PC-9 (cell line): Measurements from ENCODE around the gene LINGO3. TPM values are rescaled to one million over a fixed set of nuclear protein-coding genes. Genes with fewer than 3 reads are reported as not detected.
A peak's percentile ranks its signal among the peaks of the same experiment; 100 is the strongest.

Experiments used
- BruUV-seq: library from RNA; stranded (reverse); fragments of 400-500 nt; replicated peaks from 2 replicates; lab custom pipeline; 2021; lab: Mats Ljungman, UMichigan
- CTCF ChIA-PET: fragments of 300-600 bp; sonication (Branson Sonifier 250); formaldehyde crosslinking; loops from one replicate; lab custom pipeline; 2022; ENCODE audit warnings: antibody characterized with exemption; lab: Charles Lee
- POLR2A ChIA-PET: fragments of 300-600 bp; sonication (Branson Sonifier 250); formaldehyde crosslinking; loops from one replicate; lab custom pipeline; 2022; ENCODE audit warnings: antibody characterized with exemption; ENCODE audit not compliant: unreplicated experiment; lab: Charles Lee
- DNase-seq, 2 experiments: peaks; one replicate each; pipeline versions ENCODE4 v3.0.0 to v3.0.0-alpha.2; 2015 to 2022; ENCODE audit warnings: mixed read lengths in 1 of 2
- H2AFZ ChIP-seq: fragments of 200-600 bp; sonication (generic); 2 replicates; pipeline ENCODE4 v1.8.1; 2017; ENCODE audit warnings: antibody characterized with exemption
- H3F3A ChIP-seq: fragments of 200-600 bp; sonication (generic); 2 replicates; pipeline ENCODE4 v1.8.1; 2017; ENCODE audit warnings: antibody characterized with exemption, mild to moderate bottlenecking, low read depth; ENCODE audit not compliant: insufficient read depth
- H3K27ac ChIP-seq: fragments of 200-600 bp; sonication (generic); 2 replicates; pipeline ENCODE4 v1.6.1; 2016; ENCODE audit warnings: mixed run types
- H3K27me3 ChIP-seq: fragments of 200-600 bp; sonication (generic); 2 replicates; pipeline ENCODE4 v1.6.1; 2016; ENCODE audit warnings: low read depth, mixed run types; ENCODE audit not compliant: insufficient read depth
- H3K36me3 ChIP-seq: fragments of 200-600 bp; sonication (generic); 2 replicates; pipeline ENCODE4 v1.6.1; 2016; ENCODE audit warnings: low read depth, mixed run types
- H3K4me1 ChIP-seq: fragments of 200-600 bp; sonication (generic); replicated peaks from 2 replicates; pipeline ENCODE4 v1.6.1; 2016; ENCODE audit warnings: mixed run types; ENCODE audit not compliant: insufficient read depth
- H3K4me2 ChIP-seq: fragments of 200-600 bp; sonication (generic); 2 replicates; pipeline ENCODE4 v1.6.1; 2017; ENCODE audit warnings: mixed run types
- H3K4me3 ChIP-seq: fragments of 200-600 bp; sonication (generic); 2 replicates; pipeline ENCODE4 v1.6.1; 2016; ENCODE audit warnings: mixed run types
- H3K79me2 ChIP-seq: fragments of 200-600 bp; sonication (generic); 2 replicates; pipeline ENCODE4 v1.6.1; 2017; ENCODE audit warnings: low read depth, mixed run types
- H3K9me2 ChIP-seq: fragments of 200-600 bp; sonication (generic); 2 replicates; pipeline ENCODE4 v1.8.1; 2017; ENCODE audit warnings: mild to moderate bottlenecking; ENCODE audit not compliant: insufficient read depth
- H3K9me3 ChIP-seq: fragments of 200-600 bp; sonication (generic); 2 replicates; pipeline ENCODE4 v1.8.1; 2016; ENCODE audit warnings: low read depth; ENCODE audit not compliant: insufficient read depth
- H4K20me1 ChIP-seq: fragments of 200-600 bp; sonication (generic); 2 replicates; pipeline ENCODE4 v1.8.1; 2017; ENCODE audit not compliant: insufficient read depth
- CTCF ChIP-seq: fragments of 200-600 bp; sonication (generic); conservative IDR thresholded peaks from 2 replicates; pipeline ENCODE4 v1.6.1; 2017; ENCODE audit warnings: mixed run types, antibody characterized with exemption, mild to moderate bottlenecking, moderate library complexity
- EZH2 ChIP-seq: fragments of 200-600 bp; sonication (generic); IDR thresholded peaks from 2 replicates; pipeline ENCODE4 v1.8.0; 2017; ENCODE audit warnings: antibody characterized with exemption, low read depth
- intact Hi-C: fragments of 100-400 bp; cut with micrococcal nuclease; formaldehyde crosslinking; loops from one replicate; pipeline ENCODE4 v1.10.0; 2022; ENCODE audit not compliant: unreplicated experiment
- total RNA-seq: library from RNA; stranded (reverse); gene quantifications from 2 replicates; pipeline ENCODE4 v1.2.3, GENCODE V29; 2021

The LINGO3 gene
- total RNA-seq, 1 experiment from 2014 or later, result not detected

- Histone ChIP-seq H3K27me3 (no peaks in the 10 kb centered on the region), H3K9me2 (no peaks in the 10 kb centered on the region), H3K36me3 (peaks cover 6% of the 10 kb centered on the region; the same call in 1 of the 2 replicates), H3K4me2 (peak overlapping the region; percentile 87; the same call in 1 of the 2 replicates), H3K79me2 (peaks cover 50% of the 10 kb centered on the region), H3F3A (peaks cover 32% of the 10 kb centered on the region), H4K20me1 (peaks cover 37% of the 10 kb centered on the region), H3K4me3 (peak overlapping the region; percentile 50; the same call in 1 of the 2 replicates), H2AFZ (no peak overlapping the region), H3K27ac (no peak overlapping the region), H3K9me3 (no peaks in the 10 kb centered on the region), H3K4me1 (peaks cover 15% of the 10 kb centered on the region; the same call in 1 of the 2 replicates)
- intact Hi-C loops, result no loop called here
- CTCF ChIA-PET, result no interaction called here
- POLR2A ChIA-PET, result interaction anchor here (0.6 kb wide), 1 partner anchor 8 kb away, joined by 6 read pairs; no protein-coding TSS in a partner anchor
- DNase-seq, result no peak
- BruUV-seq, result no TSS peak
- TF ChIP-seq EZH2 (no peak), CTCF (no peak)
Measured at GRCh38 chr19:2274185-2274711, 33.7 kb downstream of the LINGO3 start.

GRCh38 chr19:2273356-2274184, 34.4 kb downstream of the LINGO3 start:
- DNase-seq, result peak; percentile 49 to 66
- Histone ChIP-seq H3K79me2 (peaks cover 50% of the 10 kb centered on the region), H2AFZ (no peak overlapping the region), H3K9me2 (no peaks in the 10 kb centered on the region), H3K4me1 (peaks cover 15% of the 10 kb centered on the region; the same call in 1 of the 2 replicates), H3K27ac (0 out of 2 replicates have a peak overlapping the region, but pooled peaks have one; percentile 34), H3K36me3 (peaks cover 6% of the 10 kb centered on the region; the same call in 1 of the 2 replicates), H3K27me3 (no peaks in the 10 kb centered on the region), H3K4me2 (peak overlapping the region; percentile 87), H3K4me3 (peak overlapping the region; percentile 50; the same call in 1 of the 2 replicates), H3K9me3 (no peaks in the 10 kb centered on the region), H4K20me1 (peaks cover 37% of the 10 kb centered on the region), H3F3A (peaks cover 32% of the 10 kb centered on the region)
- POLR2A ChIA-PET, result no interaction called here
- CTCF ChIA-PET, result no interaction called here
- BruUV-seq, result no TSS peak
- intact Hi-C loops, result no loop called here
- TF ChIP-seq CTCF (peak; percentile 79), EZH2 (no peak)

- peak in 1 of 2 experiments; percentile 52 for DNase-seq
Measured at GRCh38 chr19:2271234-2272103, 36.5 kb downstream of the LINGO3 start.

More at GRCh38 chr19:2271234-2272103, 36.5 kb downstream of the LINGO3 start:
- ChIA-PET POLR2A (no interaction called here), CTCF (no interaction called here)
- TF ChIP-seq EZH2, result no peak
- TF ChIP-seq CTCF, result no peak
- peak overlapping the region; percentile 88 for H3K4me3 ChIP-seq
- TSS peak; percentile 16 for BruUV-seq
- H3K36me3 ChIP-seq, result peaks cover 6% of the 10 kb centered on the region; the same call in 1 of the 2 replicates
- peak overlapping the region; percentile 87 for H3K4me2 ChIP-seq
- H3K4me1 ChIP-seq, result peaks cover 15% of the 10 kb centered on the region; the same call in 1 of the 2 replicates
- no peaks in the 10 kb centered on the region for H3K9me2 ChIP-seq
- H3F3A ChIP-seq, result peaks cover 32% of the 10 kb centered on the region
- no peaks in the 10 kb centered on the region for H3K27me3 ChIP-seq
- H3K9me3 ChIP-seq, result no peaks in the 10 kb centered on the region
- H3K79me2 ChIP-seq, result peaks cover 50% of the 10 kb centered on the region
- H3K27ac ChIP-seq, result peak overlapping the region; percentile 53
- H4K20me1 ChIP-seq, result peaks cover 37% of the 10 kb centered on the region
- intact Hi-C loops, result no loop called here
- H2AFZ ChIP-seq, result no peak overlapping the region
